ENCODE measurements around the gene FAM117B.
"Not testable (repeated sequence)": the region's sequence is repeated elsewhere in the genome, so short reads cannot be mapped to it uniquely, and the experiment has no call there.

DNA sequence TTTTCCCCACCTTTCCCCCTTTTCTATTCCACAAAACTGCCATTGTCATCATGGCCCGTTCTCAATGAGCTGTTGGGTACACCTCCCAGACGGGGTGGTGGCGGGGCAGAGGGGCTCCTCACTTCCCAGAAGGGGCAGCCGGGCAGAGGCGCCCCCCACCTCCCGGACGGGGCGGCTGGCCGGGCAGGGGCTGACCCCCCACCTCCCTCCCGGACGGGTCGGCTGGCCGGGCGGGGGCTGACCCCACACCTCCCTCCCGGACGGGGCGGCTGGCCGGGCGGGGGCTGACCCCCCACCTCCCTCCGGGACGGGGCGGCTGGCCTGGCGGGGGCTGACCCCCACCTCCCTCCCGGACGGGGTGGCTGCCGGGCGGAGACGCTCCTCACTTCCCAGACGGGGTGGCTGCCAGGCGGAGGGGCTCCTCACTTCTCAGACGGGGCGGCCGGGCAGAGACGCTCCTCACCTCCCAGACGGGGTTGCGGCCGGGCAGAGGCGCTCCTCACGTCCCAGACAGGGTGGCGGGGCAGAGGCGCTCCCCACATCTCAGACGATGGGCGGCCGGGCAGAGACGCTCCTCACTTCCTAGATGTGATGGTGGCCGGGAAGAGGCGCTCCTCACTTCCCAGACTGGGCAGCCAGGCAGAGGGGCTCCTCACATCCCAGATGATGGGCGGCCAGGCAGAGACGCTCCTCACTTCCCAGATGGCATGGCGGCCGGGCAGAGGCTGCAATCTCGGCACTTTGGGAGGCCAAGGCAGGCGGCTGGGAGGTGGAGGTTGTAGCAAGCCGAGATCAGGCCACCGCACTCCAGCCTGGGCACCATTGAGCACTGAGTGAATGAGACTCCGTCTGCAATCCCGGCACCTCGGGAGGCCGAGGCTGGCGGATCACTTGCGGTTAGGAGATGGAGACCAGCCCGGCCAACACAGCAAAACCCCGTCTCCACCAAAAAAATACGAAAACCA is 80.5 kb downstream of the FAM117B start:
- not testable (repeated sequence) for TF ChIP-seq ZNF274 (IDR thresholded peaks at IDR 0.05; ENCODE audit: low read depth, low read length); YY1 (IDR thresholded peaks at IDR 0.05; ENCODE audit: insufficient read depth, insufficient read length); SUZ12 (IDR thresholded peaks at IDR 0.05; ENCODE audit: extremely low read depth, insufficient read depth, insufficient read length)

Measured in NT2/D1 (cell line).